OCI-LY7 (cell line): Measurements from ENCODE around the gene GLRA3. TPM values are rescaled to one million over a fixed set of nuclear protein-coding genes. Genes with fewer than 3 reads are reported as not detected.

Experiments
- BruUV-seq: library from RNA; stranded (reverse); fragments of 400-500 nt; replicated peaks from 2 replicates; lab custom pipeline; 2021; lab: Mats Ljungman, UMichigan
- CTCF ChIA-PET: fragments of 300-600 bp; sonication (Branson Sonifier 250); formaldehyde crosslinking; loops from one replicate; lab custom pipeline; 2022; ENCODE audit warnings: antibody characterized with exemption; ENCODE audit not compliant: unreplicated experiment; lab: Charles Lee
- POLR2A ChIA-PET: fragments of 300-600 bp; sonication (Branson Sonifier 250); formaldehyde crosslinking; loops from one replicate; lab custom pipeline; 2022; ENCODE audit warnings: antibody characterized with exemption; lab: Charles Lee
- DNase-seq: peaks from one replicate; pipeline ENCODE4 v3.0.0-alpha.2; 2015; ENCODE audit warnings: low spot score
- H2AFZ ChIP-seq: fragments of 200-600 bp; sonication (generic), shearing (Covaris generic); 2 replicates; pipeline ENCODE4 v1.6.1; 2014; ENCODE audit warnings: mild to moderate bottlenecking, antibody characterized with exemption, low read length, moderate library complexity
- H3K27ac ChIP-seq: fragments of 200-600 bp; sonication (generic); 2 replicates; pipeline ENCODE4 v1.5.1; 2014; ENCODE audit warnings: mixed run types, low read depth, mild to moderate bottlenecking, moderate library complexity, low read length, inconsistent platforms; ENCODE audit not compliant: poor library complexity, severe bottlenecking
- H3K36me3 ChIP-seq: fragments of 200-600 bp; sonication (generic); 2 replicates; pipeline ENCODE4 v1.6.1; 2014; ENCODE audit warnings: mild to moderate bottlenecking, antibody characterized with exemption, low read length, moderate library complexity, mixed read lengths; ENCODE audit not compliant: insufficient read depth
- H3K4me1 ChIP-seq: fragments of 200-600 bp; sonication (generic); 2 replicates; pipeline ENCODE4 v1.5.1; 2014; ENCODE audit warnings: mild to moderate bottlenecking, low read length; ENCODE audit not compliant: insufficient read depth, poor library complexity, severe bottlenecking
- H3K4me2 ChIP-seq: fragments of 200-600 bp; sonication (generic); 2 replicates; pipeline ENCODE4 v1.6.1; 2014; ENCODE audit warnings: mild to moderate bottlenecking, low read length
- H3K4me3 ChIP-seq: fragments of 200-600 bp; sonication (generic); 2 replicates; pipeline ENCODE4 v1.5.1; 2014; ENCODE audit warnings: mild to moderate bottlenecking, low read depth, low read length; ENCODE audit not compliant: poor library complexity, severe bottlenecking
- H3K79me2 ChIP-seq: fragments of 200-600 bp; sonication (generic); 2 replicates; pipeline ENCODE4 v1.6.1; 2016; ENCODE audit warnings: low read depth, mild to moderate bottlenecking, low read length, moderate library complexity, mixed read lengths; ENCODE audit not compliant: insufficient read depth
- H3K9me2 ChIP-seq: fragments of 200-600 bp; sonication (generic); 2 replicates; pipeline ENCODE4 v1.6.1; 2016; ENCODE audit warnings: mild to moderate bottlenecking, low read length, mixed read lengths; ENCODE audit not compliant: insufficient read depth
- H3K9me3 ChIP-seq: fragments of 200-600 bp; sonication (generic); 2 replicates; pipeline ENCODE4 v1.6.1; 2014; ENCODE audit warnings: mild to moderate bottlenecking, mixed run types, low read length, mixed read lengths
- H4K20me1 ChIP-seq: fragments of 200-600 bp; sonication (generic); 2 replicates; pipeline ENCODE4 v1.6.1; 2014; ENCODE audit warnings: mild to moderate bottlenecking, antibody characterized with exemption, low read length, moderate library complexity, mixed read lengths; ENCODE audit not compliant: insufficient read depth
- EZH2phosphoT487 ChIP-seq: fragments of 200-600 bp; sonication (generic); IDR thresholded peaks from 2 replicates; pipeline ENCODE4 v1.6.1; 2018; ENCODE audit warnings: low read depth, borderline replicate concordance, mild to moderate bottlenecking, mixed run types, antibody characterized with exemption, low read length, moderate library complexity, mixed read lengths
- intact Hi-C: fragments of 100-400 bp; cut with micrococcal nuclease; formaldehyde crosslinking; loops from one replicate; pipeline ENCODE4 v1.10.0; 2022; ENCODE audit not compliant: unreplicated experiment
- total RNA-seq, 2 experiments: library from RNA; depleted of rRNA in 1 of 2; stranded (reverse); fragments of >200 nt in 1 of 2; shearing (Covaris generic) in 1 of 2; gene quantifications; 2 replicates each; pipeline ENCODE4 v1.2.3, GENCODE V29; 2014 to 2022
- TF ChIP-seq, protein P1 (sequence below): fragments of 200-600 bp; sonication (generic); conservative IDR thresholded peaks from 2 replicates; pipeline ENCODE4 v1.5.1; 2014; ENCODE audit warnings: mild to moderate bottlenecking, antibody characterized with exemption, low read length, moderate library complexity, mixed read lengths

The GLRA3 gene
- total RNA-seq, 2 experiments from 2014 or later = 0.92 to 1.6 TPM

GRCh38 chr4:174865418-174865985, 36.5 kb upstream of the GLRA3 start:
- Histone ChIP-seq H3K36me3 (peaks cover 42% of the 10 kb centered on the region), H3K4me1 (peaks cover 7% of the 10 kb centered on the region), H3K27ac (no peak overlapping the region), H4K20me1 (no peaks in the 10 kb centered on the region), H3K9me3 (peaks cover 42% of the 10 kb centered on the region), H3K4me2 (no peak overlapping the region), H3K9me2 (no peaks in the 10 kb centered on the region), H3K4me3 (no peak overlapping the region), H2AFZ (no peak overlapping the region), H3K79me2 (no peaks in the 10 kb centered on the region)
- ChIA-PET CTCF (no interaction called here), POLR2A (interaction anchor here (0.8 to 1.4 kb wide), 3 partner anchors 9 to 11 kb away, joined by 3 to 7 read pairs (median 4); no protein-coding TSS in a partner anchor)
- intact Hi-C loops = no loop called here
- no TSS peak for BruUV-seq
- TF ChIP-seq EZH2phosphoT487 = no peak
- TF ChIP-seq, protein P1, sequence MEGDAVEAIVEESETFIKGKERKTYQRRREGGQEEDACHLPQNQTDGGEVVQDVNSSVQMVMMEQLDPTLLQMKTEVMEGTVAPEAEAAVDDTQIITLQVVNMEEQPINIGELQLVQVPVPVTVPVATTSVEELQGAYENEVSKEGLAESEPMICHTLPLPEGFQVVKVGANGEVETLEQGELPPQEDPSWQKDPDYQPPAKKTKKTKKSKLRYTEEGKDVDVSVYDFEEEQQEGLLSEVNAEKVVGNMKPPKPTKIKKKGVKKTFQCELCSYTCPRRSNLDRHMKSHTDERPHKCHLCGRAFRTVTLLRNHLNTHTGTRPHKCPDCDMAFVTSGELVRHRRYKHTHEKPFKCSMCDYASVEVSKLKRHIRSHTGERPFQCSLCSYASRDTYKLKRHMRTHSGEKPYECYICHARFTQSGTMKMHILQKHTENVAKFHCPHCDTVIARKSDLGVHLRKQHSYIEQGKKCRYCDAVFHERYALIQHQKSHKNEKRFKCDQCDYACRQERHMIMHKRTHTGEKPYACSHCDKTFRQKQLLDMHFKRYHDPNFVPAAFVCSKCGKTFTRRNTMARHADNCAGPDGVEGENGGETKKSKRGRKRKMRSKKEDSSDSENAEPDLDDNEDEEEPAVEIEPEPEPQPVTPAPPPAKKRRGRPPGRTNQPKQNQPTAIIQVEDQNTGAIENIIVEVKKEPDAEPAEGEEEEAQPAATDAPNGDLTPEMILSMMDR = no peak
- no peak for DNase-seq

DNA sequence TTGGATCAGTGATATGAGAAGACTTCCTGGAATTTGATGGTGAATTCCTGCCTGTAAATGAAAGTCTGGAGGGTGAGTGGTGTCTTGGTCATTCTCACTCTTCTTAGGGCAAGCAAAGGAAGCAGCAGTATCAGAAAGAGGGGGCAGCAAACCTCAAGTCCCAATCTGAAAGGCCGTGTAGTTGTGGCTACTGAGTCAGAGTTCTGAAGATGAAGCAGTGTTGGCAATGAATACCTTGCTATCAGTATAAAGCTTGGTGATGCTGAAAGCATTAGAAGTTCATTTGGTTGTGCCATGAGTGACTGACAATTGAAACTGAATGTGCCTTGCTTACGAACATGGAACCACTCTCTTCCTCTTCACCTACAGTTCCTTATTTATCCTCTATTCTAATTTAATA, 35.0 kb upstream of the GLRA3 start:
- Histone ChIP-seq H3K36me3 (peaks cover 40% of the 10 kb centered on the region), H3K79me2 (no peaks in the 10 kb centered on the region), H3K9me2 (no peaks in the 10 kb centered on the region), H3K9me3 (peaks cover 41% of the 10 kb centered on the region), H3K4me1 (peaks cover 17% of the 10 kb centered on the region), H3K4me2 (no peak overlapping the region), H3K4me3 (no peak overlapping the region), H2AFZ (no peak overlapping the region), H3K27ac (no peak overlapping the region), H4K20me1 (no peaks in the 10 kb centered on the region)
- CTCF ChIA-PET = no interaction called here
- BruUV-seq = no TSS peak
- intact Hi-C loops = no loop called here
- DNase-seq = no peak
- TF ChIP-seq, protein P1 = no peak
- no peak for TF ChIP-seq EZH2phosphoT487
- POLR2A ChIA-PET = interaction anchor here (0.6 kb wide), 1 partner anchor 16 kb away, joined by 3 read pairs; no protein-coding TSS in a partner anchor

GRCh38 chr4:174860588-174860987, 31.5 kb upstream of the GLRA3 start:
- H3K9me2 ChIP-seq = no peaks in the 10 kb centered on the region
- peaks cover 36% of the 10 kb centered on the region for H3K36me3 ChIP-seq
- intact Hi-C loops = loop anchor here (2.0 kb wide), 1 partner anchor 32 kb away; the partner anchor contains the start of gene GLRA3
- H3K4me3 ChIP-seq = peak overlapping the region; percentile 17
- no peak for TF ChIP-seq EZH2phosphoT487
- TF ChIP-seq, protein P1 = no peak
- peak overlapping the region; percentile 24 for H3K4me2 ChIP-seq
- H3K79me2 ChIP-seq = no peaks in the 10 kb centered on the region
- CTCF ChIA-PET = no interaction called here
- peak overlapping the region; percentile 63; the same call in 1 of the 2 replicates for H2AFZ ChIP-seq
- no peak for DNase-seq
- H3K27ac ChIP-seq = peak overlapping the region; percentile 71
- H3K9me3 ChIP-seq = peaks cover 36% of the 10 kb centered on the region
- no peaks in the 10 kb centered on the region for H4K20me1 ChIP-seq
- BruUV-seq = no TSS peak
- H3K4me1 ChIP-seq = peaks cover 32% of the 10 kb centered on the region
- POLR2A ChIA-PET = interaction anchor here (0.7 to 1.3 kb wide), 4 partner anchors 10 to 31 kb away, joined by 3 to 4 read pairs (median 4); partner anchors contain the start of gene GLRA3
